Measurements from ENCODE around the gene RFPL1. TPM values are rescaled to one million over a fixed set of nuclear protein-coding genes. Genes with fewer than 3 reads are reported as not detected.

The RFPL1 gene
- total RNA-seq, 1 experiment from 2014 or later: not detected

- H3F3A ChIP-seq (ENCODE audit: insufficient read depth, low read depth): no peaks in the 10 kb centered on the region
- intact Hi-C loops (cut with micrococcal nuclease; ENCODE audit: unreplicated experiment): no loop called here
- no peaks in the 10 kb centered on the region for H4K20me1 ChIP-seq (ENCODE audit: insufficient read depth)
- no peak for DNase-seq
- ChIA-PET POLR2A (ENCODE audit: unreplicated experiment) (no interaction called here), CTCF (no interaction called here)
- TF ChIP-seq CTCF (conservative IDR thresholded peaks at IDR 0.05): no peak
- TF ChIP-seq EZH2 (IDR thresholded peaks at IDR 0.05; ENCODE audit: low read depth): no peak
- no TSS peak for BruUV-seq (replicated peaks)
- peaks cover 8% of the 10 kb centered on the region; the same call in 1 of the 2 replicates for H3K4me1 ChIP-seq (replicated peaks; ENCODE audit: insufficient read depth)
- H3K9me2 ChIP-seq (ENCODE audit: insufficient read depth): no peaks in the 10 kb centered on the region
- no peak overlapping the region for H3K27ac ChIP-seq
- peak overlapping the region; percentile 50 for H3K4me3 ChIP-seq
- H2AFZ ChIP-seq: peak overlapping the region; percentile 60; the same call in 1 of the 2 replicates
- H3K79me2 ChIP-seq (ENCODE audit: low read depth): no peaks in the 10 kb centered on the region
- peak overlapping the region; percentile 57 for H3K4me2 ChIP-seq
- no peaks in the 10 kb centered on the region for H3K27me3 ChIP-seq (ENCODE audit: insufficient read depth, low read depth)
- no peaks in the 10 kb centered on the region for H3K36me3 ChIP-seq (ENCODE audit: low read depth)
- H3K9me3 ChIP-seq (ENCODE audit: insufficient read depth, low read depth): no peaks in the 10 kb centered on the region
Measured at GRCh38 chr22:29481265-29482000, 43.0 kb downstream of the RFPL1 start.

- no TSS peak for BruUV-seq (replicated peaks)
- POLR2A ChIA-PET (ENCODE audit: unreplicated experiment): interaction anchor here (0.6 kb wide), 1 partner anchor 74 kb away, joined by 8 read pairs; no protein-coding TSS in a partner anchor
- no peak for TF ChIP-seq EZH2 (IDR thresholded peaks at IDR 0.05; ENCODE audit: low read depth)
- no peak for TF ChIP-seq CTCF (conservative IDR thresholded peaks at IDR 0.05)
- no peaks in the 10 kb centered on the region for H3K36me3 ChIP-seq (ENCODE audit: low read depth)
- peak overlapping the region; percentile 57 for H3K4me2 ChIP-seq
- no peaks in the 10 kb centered on the region for H3K79me2 ChIP-seq (ENCODE audit: low read depth)
- peaks cover 8% of the 10 kb centered on the region; the same call in 1 of the 2 replicates for H3K4me1 ChIP-seq (replicated peaks; ENCODE audit: insufficient read depth)
- no peaks in the 10 kb centered on the region for H3K9me2 ChIP-seq (ENCODE audit: insufficient read depth)
- H3K9me3 ChIP-seq (ENCODE audit: insufficient read depth, low read depth): no peaks in the 10 kb centered on the region
- H3K27ac ChIP-seq: no peak overlapping the region
- H3K27me3 ChIP-seq (ENCODE audit: insufficient read depth, low read depth): no peaks in the 10 kb centered on the region
- no peak for DNase-seq
- H4K20me1 ChIP-seq (ENCODE audit: insufficient read depth): no peaks in the 10 kb centered on the region
- H3K4me3 ChIP-seq: peak overlapping the region; percentile 50; the same call in 1 of the 2 replicates
- CTCF ChIA-PET: no interaction called here
- H2AFZ ChIP-seq: no peak overlapping the region
- intact Hi-C loops (cut with micrococcal nuclease; ENCODE audit: unreplicated experiment): no loop called here
- H3F3A ChIP-seq (ENCODE audit: insufficient read depth, low read depth): no peaks in the 10 kb centered on the region
Measured at GRCh38 chr22:29482253-29482652, 43.9 kb downstream of the RFPL1 start.

GRCh38 chr22:29482726-29483125 lies 44.3 kb downstream of the RFPL1 start:
- Histone ChIP-seq H3K27ac (no peak overlapping the region), H3K79me2 (ENCODE audit: low read depth) (no peaks in the 10 kb centered on the region), H3K27me3 (ENCODE audit: insufficient read depth, low read depth) (no peaks in the 10 kb centered on the region), H3K4me1 (replicated peaks; ENCODE audit: insufficient read depth) (peaks cover 8% of the 10 kb centered on the region; the same call in 1 of the 2 replicates), H2AFZ (no peak overlapping the region), H3K4me2 (no peak overlapping the region), H3K36me3 (ENCODE audit: low read depth) (no peaks in the 10 kb centered on the region), H3K9me3 (ENCODE audit: insufficient read depth, low read depth) (no peaks in the 10 kb centered on the region), H3K4me3 (no peak overlapping the region), H4K20me1 (ENCODE audit: insufficient read depth) (no peaks in the 10 kb centered on the region), H3F3A (ENCODE audit: insufficient read depth, low read depth) (no peaks in the 10 kb centered on the region), H3K9me2 (ENCODE audit: insufficient read depth) (no peaks in the 10 kb centered on the region)
- DNase-seq: no peak
- no TSS peak for BruUV-seq (replicated peaks)
- ChIA-PET POLR2A (ENCODE audit: unreplicated experiment) (interaction anchor here (0.6 kb wide), 1 partner anchor 75 kb away, joined by 8 read pairs; no protein-coding TSS in a partner anchor), CTCF (interaction anchor here (0.6 kb wide), 1 partner anchor 95 kb away, joined by 3 read pairs; the partner anchor contains the start of gene AP1B1)
- intact Hi-C loops (cut with micrococcal nuclease; ENCODE audit: unreplicated experiment): no loop called here
- no peak for TF ChIP-seq EZH2 (IDR thresholded peaks at IDR 0.05; ENCODE audit: low read depth)
- TF ChIP-seq CTCF (conservative IDR thresholded peaks at IDR 0.05): no peak

Data from PC-9 (cell line).